BLaER1 (cell line): ENCODE data around the gene MRTO4.
"Not testable (repeated sequence)": the region's sequence is repeated elsewhere in the genome, so short reads cannot be mapped to it uniquely, and the experiment has no call there.

Source experiments
- H3K27ac ChIP-seq: shearing (Covaris generic); formaldehyde crosslinking; 2 replicates; pipeline ENCODE4 v1.8.1; 2022
- H3K27me3 ChIP-seq: shearing (Covaris generic); formaldehyde crosslinking; 2 replicates; pipeline ENCODE4 v1.8.1; 2022
- H3K36me3 ChIP-seq: shearing (Covaris generic); formaldehyde crosslinking; 2 replicates; pipeline ENCODE4 v1.8.1; 2022
- H3K4me1 ChIP-seq: shearing (Covaris generic); formaldehyde crosslinking; 2 replicates; pipeline ENCODE4 v1.8.1; 2022
- H3K4me2 ChIP-seq: shearing (Covaris generic); formaldehyde crosslinking; 2 replicates; pipeline ENCODE4 v1.8.1; 2022
- H3K4me3 ChIP-seq: shearing (Covaris generic); formaldehyde crosslinking; 2 replicates; pipeline ENCODE4 v1.8.1; 2022
- H3K9ac ChIP-seq: shearing (Covaris generic); formaldehyde crosslinking; 2 replicates; pipeline ENCODE4 v1.8.1; 2022
- H3K9me3 ChIP-seq: shearing (Covaris generic); formaldehyde crosslinking; 2 replicates; pipeline ENCODE4 v1.8.1; 2022
- H4K20me1 ChIP-seq: shearing (Covaris generic); formaldehyde crosslinking; 2 replicates; pipeline ENCODE4 v1.8.1; 2022
- Cebpa-rat ChIP-seq: shearing (Covaris generic); IDR thresholded peaks from 2 replicates; pipeline ENCODE4 v1.8.1; 2022

The MRTO4 gene

DNA sequence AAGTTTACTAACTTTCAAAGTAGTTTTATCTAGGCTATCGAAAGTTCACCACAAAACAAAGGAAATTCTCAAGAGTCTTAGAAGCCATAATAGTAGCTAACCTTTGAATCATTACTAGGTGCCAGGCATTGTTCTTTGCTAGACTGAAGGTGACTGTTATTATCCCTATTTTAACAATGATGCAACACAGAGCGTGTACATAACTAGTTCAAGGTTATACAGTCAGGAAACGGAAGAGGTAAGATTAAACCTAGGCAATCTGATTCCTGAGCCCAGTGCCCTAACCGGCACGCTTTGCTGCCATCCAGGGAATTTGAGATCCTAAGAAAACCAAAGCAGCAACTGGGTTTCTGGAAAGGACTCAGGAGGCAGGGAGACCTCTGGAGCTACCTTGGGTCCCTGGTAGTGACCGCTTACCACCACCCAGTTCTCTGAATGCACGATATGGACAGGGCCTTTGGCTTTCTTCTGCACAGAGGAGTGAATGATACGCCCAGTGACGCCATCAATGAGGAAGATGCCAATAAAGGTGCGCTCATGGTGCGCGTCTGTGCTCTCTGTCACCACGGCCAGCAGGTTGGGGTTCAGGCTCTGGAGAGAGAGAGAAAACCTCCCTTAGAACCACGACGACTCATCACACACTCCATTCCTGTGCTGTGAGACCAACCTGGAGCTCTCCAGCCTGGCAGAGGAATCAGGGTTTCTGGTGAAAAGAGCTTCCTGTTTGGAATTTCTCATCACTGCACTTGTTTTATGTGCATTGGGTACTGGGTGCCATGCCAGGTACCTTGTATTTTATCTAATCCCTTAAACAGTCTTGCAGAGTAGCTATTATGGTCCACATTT lies 28.4 kb upstream of the MRTO4 start:
- H3K36me3 ChIP-seq = peaks cover 100% of the 10 kb centered on the region
- no peak overlapping the region for H3K9ac ChIP-seq
- H4K20me1 ChIP-seq = peaks cover 82% of the 10 kb centered on the region
- H3K4me2 ChIP-seq = no peak overlapping the region
- peaks cover 29% of the 10 kb centered on the region for H3K4me1 ChIP-seq
- no peak overlapping the region for H3K4me3 ChIP-seq
- no peak for TF ChIP-seq Cebpa-rat
- H3K27ac ChIP-seq = no peak overlapping the region
- no peaks in the 10 kb centered on the region for H3K27me3 ChIP-seq
- no peaks in the 10 kb centered on the region for H3K9me3 ChIP-seq

DNA sequence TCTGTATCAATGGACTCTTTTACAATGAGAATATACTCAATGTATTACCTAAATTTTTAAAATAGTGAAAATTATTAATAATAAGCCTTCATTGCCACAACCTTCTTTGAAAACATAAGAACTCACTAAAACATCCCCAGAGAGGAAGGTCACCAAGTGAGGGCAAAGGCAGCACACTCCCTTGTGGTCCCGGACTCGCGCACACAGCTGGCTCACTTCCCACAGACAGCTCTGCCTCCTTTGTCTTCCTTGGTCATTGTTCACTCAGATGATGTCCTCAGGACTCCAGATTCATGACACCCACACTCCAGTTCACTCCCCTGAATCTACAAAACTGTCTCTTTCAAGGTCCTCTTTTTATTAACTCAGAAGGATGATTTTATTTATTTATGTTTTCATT lies 22.4 kb upstream of the MRTO4 start:
- H3K9me3 ChIP-seq = no peaks in the 10 kb centered on the region
- peaks cover 15% of the 10 kb centered on the region for H3K4me1 ChIP-seq
- H3K36me3 ChIP-seq = peaks cover 100% of the 10 kb centered on the region
- no peak overlapping the region for H3K27ac ChIP-seq
- no peak for TF ChIP-seq Cebpa-rat
- no peaks in the 10 kb centered on the region for H3K27me3 ChIP-seq
- H3K4me2 ChIP-seq = no peak overlapping the region
- H4K20me1 ChIP-seq = peaks cover 80% of the 10 kb centered on the region
- H3K4me3 ChIP-seq = no peak overlapping the region
- no peak overlapping the region for H3K9ac ChIP-seq

DNA sequence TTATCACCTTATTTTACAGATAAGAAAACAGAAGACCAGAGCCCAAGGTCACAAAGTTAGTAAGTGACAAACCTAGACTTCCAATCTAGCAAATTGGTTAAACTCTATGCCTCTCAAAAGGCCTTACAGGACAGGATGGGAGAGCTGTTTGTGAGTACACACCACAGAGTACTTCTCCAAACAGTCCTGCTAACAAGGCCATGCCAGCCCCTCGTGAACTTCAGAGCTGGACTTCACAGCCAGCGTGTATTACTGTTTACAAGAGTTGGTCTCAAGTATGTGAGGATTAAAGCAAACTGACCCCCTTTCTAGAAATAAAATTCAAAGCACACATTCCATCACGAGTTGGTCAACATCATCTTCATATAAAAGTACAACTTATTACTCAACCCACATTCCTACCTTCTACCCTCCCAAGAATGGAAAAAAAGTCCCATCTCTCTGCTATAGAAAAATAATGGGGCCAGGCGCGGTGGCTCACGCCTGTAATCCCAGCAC lies 21.7 kb upstream of the MRTO4 start:
- Histone ChIP-seq H3K9me3 (no peaks in the 10 kb centered on the region), H3K4me1 (peaks cover 15% of the 10 kb centered on the region), H3K36me3 (peaks cover 100% of the 10 kb centered on the region), H3K27ac (no peak overlapping the region), H3K9ac (no peak overlapping the region), H3K27me3 (no peaks in the 10 kb centered on the region), H3K4me3 (no peak overlapping the region), H4K20me1 (peaks cover 77% of the 10 kb centered on the region), H3K4me2 (no peak overlapping the region)
- TF ChIP-seq Cebpa-rat = no peak

DNA sequence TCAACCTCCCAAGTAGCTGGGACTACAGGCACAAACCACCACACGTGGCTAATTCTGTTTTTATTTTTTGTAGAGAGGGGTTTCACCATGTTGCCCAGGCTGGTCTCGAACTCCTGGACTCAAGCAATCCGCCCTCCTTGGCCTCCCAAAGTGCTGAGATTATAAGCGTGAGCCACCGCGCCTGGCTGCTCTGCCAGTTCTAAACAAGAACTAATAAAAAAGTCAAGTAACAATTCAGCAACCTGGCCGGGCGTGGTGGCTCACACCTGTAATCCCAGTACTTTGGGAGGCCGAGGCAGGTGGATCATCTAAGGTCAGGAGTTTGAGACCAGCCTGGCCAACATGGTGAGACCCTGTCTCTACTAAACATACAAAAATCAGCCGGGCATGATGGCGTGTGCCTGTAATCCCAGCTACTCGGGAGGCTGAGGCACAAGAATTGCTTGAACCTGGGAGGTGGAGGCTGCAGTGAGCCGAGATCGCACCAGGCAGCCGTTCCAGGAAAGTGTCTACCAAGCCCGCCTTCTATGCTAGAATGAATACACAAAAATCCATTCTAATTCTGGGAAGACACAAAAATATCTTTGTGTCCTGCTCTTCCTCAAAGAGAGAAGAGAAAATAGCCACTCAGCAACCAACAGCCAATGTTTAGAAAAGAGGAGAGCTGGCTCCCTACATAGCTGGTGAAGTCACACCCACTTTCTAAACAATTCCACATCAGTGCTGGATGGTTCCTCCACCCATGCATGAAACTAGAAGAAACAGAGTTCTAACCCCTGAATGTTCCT lies 19.7 kb upstream of the MRTO4 start:
- H3K4me2 ChIP-seq, H3K27ac ChIP-seq, H3K4me1 ChIP-seq, H3K4me3 ChIP-seq, H3K27me3 ChIP-seq, H3K9me3 ChIP-seq, H3K9ac ChIP-seq: not testable (repeated sequence)
- Histone ChIP-seq H3K36me3 (peaks cover 99% of the 10 kb centered on the region), H4K20me1 (peaks cover 73% of the 10 kb centered on the region)

DNA sequence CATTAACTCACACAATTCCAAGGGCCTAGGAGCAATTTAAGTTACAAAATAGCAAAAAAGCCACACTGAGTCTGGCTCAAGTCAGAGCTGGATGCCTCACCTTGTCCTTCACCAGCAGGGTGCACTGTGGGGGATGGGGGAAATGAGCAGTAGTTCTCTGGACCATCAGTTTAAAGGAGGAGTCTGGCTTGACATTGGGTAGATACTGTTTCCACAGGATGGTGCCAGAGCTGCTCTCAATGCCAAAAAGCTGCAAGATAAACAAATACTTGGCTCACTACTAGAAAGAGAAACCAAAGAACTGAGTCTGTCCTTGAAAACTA lies 19.1 kb upstream of the MRTO4 start:
- H3K27me3 ChIP-seq = no peaks in the 10 kb centered on the region
- H3K36me3 ChIP-seq = peaks cover 99% of the 10 kb centered on the region
- TF ChIP-seq Cebpa-rat = no peak
- H3K4me1 ChIP-seq = 0 out of 2 replicates have a peak, but pooled peaks cover 5% of the 10 kb centered on the region
- H3K4me2 ChIP-seq = no peak overlapping the region
- no peak overlapping the region for H3K9ac ChIP-seq
- no peak overlapping the region for H3K27ac ChIP-seq
- H3K9me3 ChIP-seq = no peaks in the 10 kb centered on the region
- no peak overlapping the region for H3K4me3 ChIP-seq
- peaks cover 73% of the 10 kb centered on the region for H4K20me1 ChIP-seq

DNA sequence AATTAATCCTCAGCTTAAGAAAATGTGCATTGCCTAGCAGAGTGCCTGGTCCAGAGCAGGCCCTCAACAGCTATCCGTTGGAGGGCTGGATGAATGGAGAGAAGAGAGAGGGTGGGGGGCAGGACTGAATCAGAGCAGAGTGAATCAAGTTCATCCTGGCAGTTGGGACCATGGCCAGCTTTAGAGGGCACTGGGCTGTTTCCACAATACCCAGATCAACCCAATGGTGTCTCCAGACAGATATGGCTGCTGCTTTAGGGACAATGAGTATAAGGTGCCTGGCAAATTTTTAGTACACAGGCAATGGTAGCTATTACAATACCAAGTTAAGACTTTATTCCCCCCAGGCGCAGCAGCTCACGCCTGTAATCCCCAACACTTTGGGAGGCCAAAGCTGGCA lies 17.4 kb upstream of the MRTO4 start:
- H3K27me3 ChIP-seq = no peaks in the 10 kb centered on the region
- H3K4me3 ChIP-seq = no peak overlapping the region
- no peak for TF ChIP-seq Cebpa-rat
- no peak overlapping the region for H3K9ac ChIP-seq
- H3K4me1 ChIP-seq = 0 out of 2 replicates have a peak, but pooled peaks cover under 1% of the 10 kb centered on the region
- no peaks in the 10 kb centered on the region for H3K9me3 ChIP-seq
- no peak overlapping the region for H3K4me2 ChIP-seq
- peaks cover 66% of the 10 kb centered on the region for H4K20me1 ChIP-seq
- no peak overlapping the region for H3K27ac ChIP-seq
- peaks cover 99% of the 10 kb centered on the region for H3K36me3 ChIP-seq

DNA sequence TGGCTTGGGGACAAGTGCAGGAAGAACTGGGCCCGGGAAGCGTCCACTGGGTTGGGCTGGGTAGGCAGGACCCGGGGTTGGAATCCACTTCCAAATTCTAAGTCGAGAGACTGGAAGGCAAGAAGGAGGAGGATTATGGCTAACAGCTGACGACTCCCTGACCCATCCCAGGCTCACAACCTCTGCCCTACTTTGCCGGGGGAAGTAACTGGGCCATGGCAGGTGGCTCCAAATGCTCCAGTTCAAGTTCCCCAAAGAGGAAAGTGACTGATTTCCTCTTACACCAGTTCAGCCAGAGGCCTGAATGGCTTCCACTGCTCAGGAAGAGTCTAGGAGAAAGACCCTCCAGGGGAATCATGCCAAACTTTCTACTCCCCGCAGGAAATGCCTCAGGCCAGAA lies 11.7 kb upstream of the MRTO4 start:
- no peak overlapping the region for H3K9ac ChIP-seq
- H3K9me3 ChIP-seq = no peaks in the 10 kb centered on the region
- no peaks in the 10 kb centered on the region for H3K4me1 ChIP-seq
- H3K27me3 ChIP-seq = no peaks in the 10 kb centered on the region
- H3K4me2 ChIP-seq = no peak overlapping the region
- no peak overlapping the region for H3K4me3 ChIP-seq
- H4K20me1 ChIP-seq = peaks cover 62% of the 10 kb centered on the region
- TF ChIP-seq Cebpa-rat = no peak
- H3K27ac ChIP-seq = no peak overlapping the region
- H3K36me3 ChIP-seq = peaks cover 99% of the 10 kb centered on the region

DNA sequence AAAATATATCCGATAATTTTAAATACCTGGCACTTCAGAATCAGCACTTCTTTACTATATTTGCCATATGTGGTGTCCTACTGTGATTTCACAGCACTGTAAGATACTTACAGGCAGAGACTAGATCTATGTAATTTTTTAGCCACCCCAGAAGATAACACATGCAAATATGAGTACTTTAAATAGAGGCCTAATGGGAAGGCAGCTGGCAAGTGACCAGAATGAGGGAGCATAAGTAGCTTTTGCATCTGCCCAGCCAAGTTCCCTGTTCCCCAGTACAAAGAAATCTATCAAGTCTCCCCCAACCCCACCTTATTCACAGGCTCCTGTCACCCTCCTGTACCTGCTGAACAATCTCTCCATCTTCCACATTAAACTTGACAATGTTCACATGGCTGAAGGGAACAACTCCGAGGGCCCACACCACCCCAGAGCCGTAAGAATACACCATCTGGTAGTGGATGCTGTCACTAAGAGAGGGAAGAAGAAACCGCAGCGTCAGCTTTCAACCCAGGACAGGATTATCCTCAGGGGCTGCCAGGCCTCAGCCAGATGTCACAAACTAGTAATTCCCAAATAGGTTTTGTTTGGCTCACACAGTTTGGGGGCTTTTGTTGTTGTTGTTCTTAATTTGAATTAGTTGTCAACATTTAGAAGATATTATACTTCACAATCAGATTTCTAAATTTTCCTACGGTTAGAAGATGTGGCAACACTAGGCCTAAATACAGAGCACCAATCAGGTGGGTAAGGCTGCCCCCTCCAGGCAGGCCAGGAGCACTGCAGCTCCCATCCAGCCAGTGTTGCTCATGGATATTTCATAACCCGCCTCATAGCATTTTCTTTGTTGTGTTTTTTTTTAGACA lies 10.7 kb upstream of the MRTO4 start:
- Histone ChIP-seq H3K9ac (no peak overlapping the region), H3K4me2 (no peak overlapping the region), H3K4me1 (no peaks in the 10 kb centered on the region), H4K20me1 (peaks cover 73% of the 10 kb centered on the region), H3K9me3 (no peaks in the 10 kb centered on the region), H3K27me3 (no peaks in the 10 kb centered on the region), H3K4me3 (no peak overlapping the region), H3K36me3 (peaks cover 99% of the 10 kb centered on the region), H3K27ac (no peak overlapping the region)
- no peak for TF ChIP-seq Cebpa-rat

DNA sequence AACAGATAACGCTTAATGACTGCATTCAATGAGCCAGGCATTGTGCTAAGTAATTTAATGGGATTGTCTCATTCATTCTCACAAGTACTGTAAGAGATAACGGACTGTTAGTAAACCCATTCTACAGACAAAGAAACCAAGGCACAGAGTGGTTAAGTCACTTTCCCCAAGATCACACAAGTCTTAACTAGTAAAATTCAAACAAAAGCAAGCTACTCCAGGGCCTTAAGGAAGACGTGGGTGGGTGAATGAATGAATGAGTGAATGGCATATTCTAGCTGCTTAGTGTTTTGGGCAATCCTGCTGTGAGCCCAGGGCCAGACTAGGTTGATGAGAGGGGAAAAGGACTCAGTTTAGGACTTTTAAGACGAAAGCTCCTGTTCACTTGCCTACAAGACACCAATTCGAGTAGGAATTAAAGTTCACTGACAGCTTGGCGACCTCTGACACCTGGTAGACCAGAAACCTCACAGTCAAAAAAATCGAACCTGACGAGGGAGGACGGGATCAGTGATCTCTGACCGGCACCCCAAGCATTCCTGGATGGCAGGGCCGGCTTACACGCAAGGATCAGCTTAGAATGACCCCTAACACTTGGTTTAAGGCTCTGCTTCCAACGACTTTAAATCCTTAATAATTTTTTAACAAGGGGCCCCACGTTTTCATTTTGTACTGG lies 838 bp upstream of the MRTO4 start:
- H3K27me3 ChIP-seq = no peaks in the 10 kb centered on the region
- peak overlapping the region; percentile 94 for H3K4me3 ChIP-seq
- no peak for TF ChIP-seq Cebpa-rat
- H3K36me3 ChIP-seq = peaks cover 48% of the 10 kb centered on the region
- H3K9me3 ChIP-seq = no peaks in the 10 kb centered on the region
- peaks cover 33% of the 10 kb centered on the region for H3K4me1 ChIP-seq
- peaks cover 65% of the 10 kb centered on the region for H4K20me1 ChIP-seq
- H3K27ac ChIP-seq = peak overlapping the region; percentile 98
- peak overlapping the region; percentile 97 for H3K9ac ChIP-seq
- H3K4me2 ChIP-seq = peak overlapping the region; percentile 89
